WTC11 (cell line): ENCODE data around the gene KIF5A. TPM values are rescaled to one million over a fixed set of nuclear protein-coding genes. Genes with fewer than 3 reads are reported as not detected.

Experiments used
- ATAC-seq: fragments of 200-7000 bp; cut with Tn5 transposase; 2 replicates; pipeline ENCODE4 v1.10.0; 2021; ENCODE audit warnings: mild to moderate bottlenecking, moderate library complexity
- CTCF ChIA-PET: fragments of 300-600 bp; sonication (Branson Sonifier 250); formaldehyde crosslinking; loops from one replicate; lab custom pipeline; 2021; ENCODE audit warnings: antibody characterized with exemption; lab: Charles Lee
- POLR2A ChIA-PET: fragments of 350-600 bp; sonication (Branson Sonifier 250); formaldehyde crosslinking; loops from one replicate; lab custom pipeline; 2021; ENCODE audit warnings: antibody characterized with exemption; lab: Charles Lee
- DNase-seq: peaks from one replicate; pipeline ENCODE4 v3.0.0; 2021; ENCODE audit warnings: low spot score
- H3K27ac Mint-ChIP-seq: 2 replicates; pipeline ENCODE4 v1.8.0; 2021; ENCODE audit warnings: mixed read lengths
- H3K27me3 Mint-ChIP-seq: 2 replicates; pipeline ENCODE4 v1.8.0; 2021; ENCODE audit warnings: low read depth, mild to moderate bottlenecking, moderate library complexity, mixed read lengths
- H3K36me3 Mint-ChIP-seq: 2 replicates; pipeline ENCODE4 v1.8.0; 2021; ENCODE audit warnings: mixed read lengths
- H3K4me1 Mint-ChIP-seq: 2 replicates; pipeline ENCODE4 v1.8.0; 2022; ENCODE audit warnings: mixed read lengths
- H3K4me3 Mint-ChIP-seq: 2 replicates; pipeline ENCODE4 v1.8.0; 2021; ENCODE audit warnings: mild to moderate bottlenecking, moderate library complexity, mixed read lengths
- H3K9me3 Mint-ChIP-seq: 2 replicates; pipeline ENCODE4 v1.8.0; 2021; ENCODE audit warnings: mixed read lengths
- ATF2 ChIP-seq: sonication (generic); formaldehyde crosslinking; IDR thresholded peaks from 2 replicates; pipeline ENCODE4 v1.8.1; 2022; ENCODE audit warnings: low read depth, missing genetic modification reagents, borderline replicate concordance
- ATF3 ChIP-seq: sonication (generic); formaldehyde crosslinking; conservative IDR thresholded peaks from 2 replicates; pipeline ENCODE4 v1.8.1; 2022; ENCODE audit warnings: mild to moderate bottlenecking, missing genetic modification reagents
- CBFB ChIP-seq: sonication (generic); formaldehyde crosslinking; IDR thresholded peaks from 2 replicates; pipeline ENCODE4 v1.8.1; 2022; ENCODE audit warnings: mild to moderate bottlenecking, low read depth, missing genetic modification reagents
- EMX1 ChIP-seq: fragments of 250-450 bp; sonication (Bioruptor Pico); IDR thresholded peaks from 2 replicates; pipeline ENCODE4 v1.8.0; 2021; ENCODE audit warnings: mild to moderate bottlenecking
- ETV6 ChIP-seq: sonication (generic); formaldehyde crosslinking; IDR thresholded peaks from 2 replicates; pipeline ENCODE4 v1.8.1; 2022; ENCODE audit warnings: mild to moderate bottlenecking, missing genetic modification reagents
- FOXP1 ChIP-seq: sonication (generic); formaldehyde crosslinking; IDR thresholded peaks from 2 replicates; pipeline ENCODE4 v1.8.0; 2022; ENCODE audit warnings: missing genetic modification reagents, mild to moderate bottlenecking, moderate library complexity, borderline replicate concordance
- FOXP4 ChIP-seq: sonication (generic); formaldehyde crosslinking; IDR thresholded peaks from 2 replicates; pipeline ENCODE4 v1.8.0; 2022; ENCODE audit warnings: mild to moderate bottlenecking, missing genetic modification reagents
- GABPB1 ChIP-seq: sonication (generic); formaldehyde crosslinking; IDR thresholded peaks from 2 replicates; pipeline ENCODE4 v1.8.1; 2023; ENCODE audit warnings: mild to moderate bottlenecking, missing genetic modification reagents
- GRHL2 ChIP-seq: fragments of 250-450 bp; sonication (Bioruptor Pico); IDR thresholded peaks from 2 replicates; pipeline ENCODE4 v1.8.0; 2022; ENCODE audit warnings: mild to moderate bottlenecking, moderate library complexity; ENCODE audit not compliant: insufficient replicate concordance, severe bottlenecking
- HMGXB4 ChIP-seq: sonication (generic); formaldehyde crosslinking; IDR thresholded peaks from 2 replicates; pipeline ENCODE4 v1.8.1; 2023; ENCODE audit warnings: mild to moderate bottlenecking, moderate library complexity, missing genetic modification reagents
- MAX ChIP-seq: sonication (generic); formaldehyde crosslinking; IDR thresholded peaks from 2 replicates; pipeline ENCODE4 v1.8.0; 2022; ENCODE audit warnings: mild to moderate bottlenecking, missing genetic modification reagents
- NFE2L1 ChIP-seq: sonication (generic); formaldehyde crosslinking; IDR thresholded peaks from 2 replicates; pipeline ENCODE4 v1.8.1; 2023; ENCODE audit warnings: missing genetic modification reagents
- NFYB ChIP-seq: sonication (generic); formaldehyde crosslinking; conservative IDR thresholded peaks from 2 replicates; pipeline ENCODE4 v1.8.0; 2022; ENCODE audit warnings: low read depth, missing genetic modification reagents
- NR1H2 ChIP-seq: sonication (generic); formaldehyde crosslinking; IDR thresholded peaks from 2 replicates; pipeline ENCODE4 v1.9.0; 2021; ENCODE audit warnings: mild to moderate bottlenecking, moderate library complexity, missing genetic modification reagents
- NR3C1 ChIP-seq: sonication (generic); formaldehyde crosslinking; conservative IDR thresholded peaks from 2 replicates; pipeline ENCODE4 v1.8.1; 2023; ENCODE audit warnings: low read depth, mild to moderate bottlenecking, missing genetic modification reagents
- OVOL2 ChIP-seq: fragments of 250-450 bp; sonication (Bioruptor Pico); IDR thresholded peaks from 2 replicates; pipeline ENCODE4 v1.9.0; 2021; ENCODE audit warnings: mild to moderate bottlenecking, borderline replicate concordance
- TCF7 ChIP-seq: sonication (generic); formaldehyde crosslinking; IDR thresholded peaks from 2 replicates; pipeline ENCODE4 v1.8.0; 2022; ENCODE audit warnings: mild to moderate bottlenecking, low read depth, missing genetic modification reagents, moderate library complexity
- ZNF121 ChIP-seq: sonication (generic); formaldehyde crosslinking; IDR thresholded peaks from 2 replicates; pipeline ENCODE4 v1.8.0; 2023; ENCODE audit warnings: missing genetic modification reagents
- ZNF263 ChIP-seq: sonication (generic); formaldehyde crosslinking; IDR thresholded peaks from 2 replicates; pipeline ENCODE4 v1.8.1; 2022; ENCODE audit warnings: low read depth, mild to moderate bottlenecking, moderate library complexity, missing genetic modification reagents
- ZNF281 ChIP-seq: sonication (generic); formaldehyde crosslinking; IDR thresholded peaks from 2 replicates; pipeline ENCODE4 v1.8.0; 2023; ENCODE audit warnings: mild to moderate bottlenecking, missing genetic modification reagents
- ZNF317 ChIP-seq: sonication (generic); formaldehyde crosslinking; IDR thresholded peaks from 2 replicates; pipeline ENCODE4 v1.8.1; 2023; ENCODE audit warnings: low read depth, mild to moderate bottlenecking, moderate library complexity, missing genetic modification reagents, borderline replicate concordance
- ZNF416 ChIP-seq: fragments of 250-450 bp; sonication (Bioruptor Pico); IDR thresholded peaks from 2 replicates; pipeline ENCODE4 v1.9.0; 2021; ENCODE audit warnings: mild to moderate bottlenecking, inconsistent platforms
- total RNA-seq: library from RNA; stranded (reverse); gene quantifications from 3 replicates; pipeline ENCODE4 v1.2.3, GENCODE V29; 2021
- TF ChIP-seq, protein P1 (sequence below): fragments of 250-450 bp; sonication (Bioruptor Pico); IDR thresholded peaks from 2 replicates; pipeline ENCODE4 v1.9.0; 2021; ENCODE audit warnings: mild to moderate bottlenecking, borderline replicate concordance

The KIF5A gene
- total RNA-seq, 1 experiment from 2014 or later = 16.1 TPM

DNA sequence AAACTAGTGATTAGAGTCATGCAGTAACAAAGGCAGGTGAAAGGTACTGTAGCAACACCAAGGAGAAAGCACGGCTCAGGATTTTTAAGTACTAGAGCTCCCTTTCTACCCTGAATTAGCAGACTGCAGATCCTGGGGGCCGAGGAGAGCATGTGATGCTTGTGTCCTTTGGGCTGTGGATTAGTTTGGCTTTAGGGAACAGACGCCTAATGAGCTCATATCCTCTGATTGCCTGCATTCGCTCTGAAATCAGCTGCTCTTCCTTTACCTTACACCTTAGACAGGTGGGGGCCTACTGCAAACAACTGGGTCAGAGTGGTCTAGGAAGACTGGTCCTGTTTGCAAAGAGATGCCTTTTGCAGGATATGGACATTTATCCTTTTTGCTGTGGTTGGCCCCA, 43.3 kb downstream of the KIF5A start:
- CTCF ChIA-PET = interaction anchor here (0.6 to 4.7 kb wide), 5 partner anchors 9 to 149 kb away, joined by 4 to 22 read pairs (median 7); no protein-coding TSS in a partner anchor
- no peak for DNase-seq
- ATAC-seq = no peak
- Mint-ChIP-seq H3K36me3 (peaks cover 11% of the 10 kb centered on the region), H3K4me1 (peaks cover 14% of the 10 kb centered on the region), H3K27ac (no peak overlapping the region), H3K4me3 (no peak overlapping the region), H3K27me3 (peaks cover 3% of the 10 kb centered on the region; the same call in 1 of the 2 replicates), H3K9me3 (no peaks in the 10 kb centered on the region)
- no peak for TF ChIP-seq TCF7 (CRISPR knock-in tag)
- no peak for TF ChIP-seq ZNF263
- TF ChIP-seq GRHL2 (CRISPR knock-in tag) = no peak
- no peak for TF ChIP-seq CBFB (CRISPR knock-in tag)
- no peak for TF ChIP-seq ZNF281 (CRISPR knock-in tag)
- no peak for TF ChIP-seq FOXP1 (CRISPR knock-in tag)
- TF ChIP-seq ATF3 (CRISPR knock-in tag) = no peak
- no peak for TF ChIP-seq HMGXB4 (CRISPR knock-in tag)
- POLR2A ChIA-PET = no interaction called here

GRCh38 chr12:57600395-57600794, 50.6 kb downstream of the KIF5A start:
- POLR2A ChIA-PET = no interaction called here
- no peak for TF ChIP-seq CBFB (CRISPR knock-in tag)
- no peak for TF ChIP-seq MAX (CRISPR knock-in tag)
- TF ChIP-seq, protein P1, sequence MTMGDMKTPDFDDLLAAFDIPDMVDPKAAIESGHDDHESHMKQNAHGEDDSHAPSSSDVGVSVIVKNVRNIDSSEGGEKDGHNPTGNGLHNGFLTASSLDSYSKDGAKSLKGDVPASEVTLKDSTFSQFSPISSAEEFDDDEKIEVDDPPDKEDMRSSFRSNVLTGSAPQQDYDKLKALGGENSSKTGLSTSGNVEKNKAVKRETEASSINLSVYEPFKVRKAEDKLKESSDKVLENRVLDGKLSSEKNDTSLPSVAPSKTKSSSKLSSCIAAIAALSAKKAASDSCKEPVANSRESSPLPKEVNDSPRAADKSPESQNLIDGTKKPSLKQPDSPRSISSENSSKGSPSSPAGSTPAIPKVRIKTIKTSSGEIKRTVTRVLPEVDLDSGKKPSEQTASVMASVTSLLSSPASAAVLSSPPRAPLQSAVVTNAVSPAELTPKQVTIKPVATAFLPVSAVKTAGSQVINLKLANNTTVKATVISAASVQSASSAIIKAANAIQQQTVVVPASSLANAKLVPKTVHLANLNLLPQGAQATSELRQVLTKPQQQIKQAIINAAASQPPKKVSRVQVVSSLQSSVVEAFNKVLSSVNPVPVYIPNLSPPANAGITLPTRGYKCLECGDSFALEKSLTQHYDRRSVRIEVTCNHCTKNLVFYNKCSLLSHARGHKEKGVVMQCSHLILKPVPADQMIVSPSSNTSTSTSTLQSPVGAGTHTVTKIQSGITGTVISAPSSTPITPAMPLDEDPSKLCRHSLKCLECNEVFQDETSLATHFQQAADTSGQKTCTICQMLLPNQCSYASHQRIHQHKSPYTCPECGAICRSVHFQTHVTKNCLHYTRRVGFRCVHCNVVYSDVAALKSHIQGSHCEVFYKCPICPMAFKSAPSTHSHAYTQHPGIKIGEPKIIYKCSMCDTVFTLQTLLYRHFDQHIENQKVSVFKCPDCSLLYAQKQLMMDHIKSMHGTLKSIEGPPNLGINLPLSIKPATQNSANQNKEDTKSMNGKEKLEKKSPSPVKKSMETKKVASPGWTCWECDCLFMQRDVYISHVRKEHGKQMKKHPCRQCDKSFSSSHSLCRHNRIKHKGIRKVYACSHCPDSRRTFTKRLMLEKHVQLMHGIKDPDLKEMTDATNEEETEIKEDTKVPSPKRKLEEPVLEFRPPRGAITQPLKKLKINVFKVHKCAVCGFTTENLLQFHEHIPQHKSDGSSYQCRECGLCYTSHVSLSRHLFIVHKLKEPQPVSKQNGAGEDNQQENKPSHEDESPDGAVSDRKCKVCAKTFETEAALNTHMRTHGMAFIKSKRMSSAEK (CRISPR knock-in tag) = no peak
- TF ChIP-seq ZNF416 (CRISPR knock-in tag) = no peak
- TF ChIP-seq ETV6 = no peak
- no peak for TF ChIP-seq NR1H2 (CRISPR knock-in tag)
- TF ChIP-seq NFYB (CRISPR knock-in tag) = no peak
- no peak for TF ChIP-seq NR3C1
- no peak for TF ChIP-seq ZNF121 (CRISPR knock-in tag)
- no peak for TF ChIP-seq ZNF317
- TF ChIP-seq GABPB1 (CRISPR knock-in tag) = no peak
- TF ChIP-seq NFE2L1 (CRISPR knock-in tag) = no peak
- TF ChIP-seq ATF2 (CRISPR knock-in tag) = no peak
- no peak for TF ChIP-seq EMX1 (CRISPR knock-in tag)
- no peak for TF ChIP-seq OVOL2 (CRISPR knock-in tag)
- TF ChIP-seq FOXP4 (CRISPR knock-in tag) = no peak

More at GRCh38 chr12:57600395-57600794, 50.6 kb downstream of the KIF5A start:
- Mint-ChIP-seq H3K27ac (no peak overlapping the region), H3K27me3 (no peaks in the 10 kb centered on the region), H3K36me3 (peaks cover 26% of the 10 kb centered on the region), H3K4me1 (peaks cover 14% of the 10 kb centered on the region), H3K4me3 (no peak overlapping the region), H3K9me3 (no peaks in the 10 kb centered on the region)
- ATAC-seq (no peak), DNase-seq (no peak)
- CTCF ChIA-PET = interaction anchor here (1.0 to 3.3 kb wide), 3 partner anchors 17 to 27 kb away, joined by 3 to 8 read pairs (median 3); no protein-coding TSS in a partner anchor
